Measurements from ENCODE around the gene GNB1.

- no peak for TF ChIP-seq POLR2AphosphoS5 (IDR thresholded peaks at IDR 0.05; ENCODE audit: low read depth, low read length)
- TF ChIP-seq RAD21 (IDR thresholded peaks at IDR 0.05; ENCODE audit: low read length) = no peak
- no peak for TF ChIP-seq CTCF (IDR thresholded peaks at IDR 0.05)
- TF ChIP-seq YY1 (IDR thresholded peaks at IDR 0.05; ENCODE audit: low read depth) = no peak
- no peak for TF ChIP-seq CHD2 (IDR thresholded peaks at IDR 0.05; ENCODE audit: low read length, partially characterized antibody)
- TF ChIP-seq IRF3 (IDR thresholded peaks at IDR 0.05; ENCODE audit: low read depth, low read length) = no peak
- TF ChIP-seq RFX5 (IDR thresholded peaks at IDR 0.05; ENCODE audit: low read length) = no peak
- no peak for TF ChIP-seq TAF1 (IDR thresholded peaks at IDR 0.05; ENCODE audit: borderline replicate concordance, low read depth, low read length)
- TF ChIP-seq REST (IDR thresholded peaks at IDR 0.05; ENCODE audit: low read depth, low read length) = no peak
- no peak for TF ChIP-seq MXI1 (IDR thresholded peaks at IDR 0.05; ENCODE audit: low read depth, low read length)
Measured at GRCh38 chr1:1836119-1836518, 54.8 kb downstream of the GNB1 start.
